GM18868 (cell line): ENCODE results near the gene RPS29.
"Not testable (repeated sequence)": the region's sequence is repeated elsewhere in the genome, so short reads cannot be mapped to it uniquely, and the experiment has no call there.

Source experiments
- ATAC-seq: cut with Tn5 transposase; IDR thresholded peaks from one replicate; pipeline ENCODE4 v1.9.1; 2021; ENCODE audit warnings: mild to moderate bottlenecking, moderate library complexity; ENCODE audit not compliant: unreplicated experiment

RPS29 gene

DNA sequence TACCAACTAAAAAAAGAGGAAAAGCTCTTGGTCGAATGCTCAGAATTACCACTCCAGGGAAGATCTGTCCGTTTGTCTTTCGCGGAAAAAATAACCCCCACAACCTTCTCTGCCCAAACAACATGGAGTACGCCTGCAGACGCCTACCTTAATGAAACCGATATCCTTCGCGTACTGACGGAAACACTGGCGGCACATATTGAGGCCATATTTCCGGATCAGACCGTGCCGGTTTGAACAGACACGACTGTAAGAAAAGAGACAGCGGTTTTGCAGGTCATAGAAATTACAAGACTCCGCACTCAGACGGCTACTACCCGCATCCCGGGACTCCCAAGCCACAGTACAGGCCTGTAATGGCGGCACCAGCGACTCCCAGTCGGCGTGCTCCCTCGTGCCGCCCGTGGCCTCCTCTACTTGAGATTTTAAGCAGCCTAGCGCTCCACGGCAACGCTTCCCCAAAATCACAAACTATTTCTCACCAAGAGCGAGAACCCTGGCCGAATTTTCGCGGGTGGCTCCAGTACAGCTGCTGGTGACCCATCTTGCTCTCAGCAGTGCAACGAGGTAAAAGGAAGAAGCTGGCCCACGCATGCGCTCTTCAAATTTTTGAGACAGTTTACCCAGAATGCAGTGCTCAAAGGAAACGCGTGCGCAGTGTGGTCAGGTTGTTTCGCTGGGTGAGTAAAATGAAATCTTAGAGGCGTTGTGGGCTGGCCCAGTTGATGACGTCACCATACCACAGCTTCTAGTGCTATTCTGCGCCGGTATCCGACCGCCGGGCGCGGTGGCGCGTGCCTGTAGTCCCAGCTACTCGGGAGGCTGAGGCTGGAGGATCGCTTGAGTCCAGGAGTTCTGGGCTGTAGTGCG is at the start of gene RPS29:
RPS29 (minus strand) TSS at position 578 of the 870 bp plus-strand sequence; CDS start at position 544, 34 bp downstream.
- peak; percentile 88 for ATAC-seq

DNA sequence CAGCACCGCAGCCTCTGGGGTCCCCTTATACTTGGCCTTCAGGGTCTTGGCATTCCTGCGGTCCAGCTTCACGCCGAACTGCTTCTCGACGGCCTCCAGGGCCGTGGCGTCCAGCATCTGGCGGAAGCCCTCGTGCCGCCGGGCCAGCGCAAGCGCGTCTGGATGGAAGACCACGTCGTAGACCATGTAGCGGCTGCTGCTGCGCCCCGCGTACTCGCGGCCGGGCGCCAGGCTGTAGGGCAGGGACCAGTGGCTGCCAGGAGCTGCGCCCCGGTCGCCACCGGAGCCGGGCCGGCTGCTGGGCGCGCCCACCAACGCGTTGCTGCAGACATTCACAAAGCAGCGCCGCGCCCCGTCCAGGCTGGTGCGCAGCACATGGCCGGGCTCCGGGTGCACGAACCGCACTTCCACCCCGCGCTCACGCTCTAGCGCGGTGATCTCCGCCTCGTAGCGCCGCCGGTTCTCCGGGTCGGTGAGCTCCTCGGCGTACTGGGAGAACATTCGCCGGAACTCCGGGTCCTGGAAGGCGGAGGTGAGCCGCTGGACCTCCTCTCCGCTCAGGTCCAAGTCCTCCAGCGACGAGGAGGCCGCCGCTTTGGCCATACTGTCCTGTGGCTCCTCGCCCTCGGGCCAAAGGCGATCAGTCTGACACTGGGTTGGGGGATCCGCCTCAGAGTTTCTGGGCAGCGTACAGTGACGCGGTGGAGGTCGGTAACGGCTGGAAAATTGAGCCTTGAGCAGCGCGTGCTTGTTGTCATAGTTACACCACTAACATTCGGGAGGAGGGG is 48.6 kb upstream of the RPS29 start, which contains the start of gene DNAAF2:
DNAAF2 (minus strand) TSS at position 698 of the 788 bp plus-strand sequence; CDS start at position 603, 95 bp downstream.
- peak; percentile 30 for ATAC-seq

DNA sequence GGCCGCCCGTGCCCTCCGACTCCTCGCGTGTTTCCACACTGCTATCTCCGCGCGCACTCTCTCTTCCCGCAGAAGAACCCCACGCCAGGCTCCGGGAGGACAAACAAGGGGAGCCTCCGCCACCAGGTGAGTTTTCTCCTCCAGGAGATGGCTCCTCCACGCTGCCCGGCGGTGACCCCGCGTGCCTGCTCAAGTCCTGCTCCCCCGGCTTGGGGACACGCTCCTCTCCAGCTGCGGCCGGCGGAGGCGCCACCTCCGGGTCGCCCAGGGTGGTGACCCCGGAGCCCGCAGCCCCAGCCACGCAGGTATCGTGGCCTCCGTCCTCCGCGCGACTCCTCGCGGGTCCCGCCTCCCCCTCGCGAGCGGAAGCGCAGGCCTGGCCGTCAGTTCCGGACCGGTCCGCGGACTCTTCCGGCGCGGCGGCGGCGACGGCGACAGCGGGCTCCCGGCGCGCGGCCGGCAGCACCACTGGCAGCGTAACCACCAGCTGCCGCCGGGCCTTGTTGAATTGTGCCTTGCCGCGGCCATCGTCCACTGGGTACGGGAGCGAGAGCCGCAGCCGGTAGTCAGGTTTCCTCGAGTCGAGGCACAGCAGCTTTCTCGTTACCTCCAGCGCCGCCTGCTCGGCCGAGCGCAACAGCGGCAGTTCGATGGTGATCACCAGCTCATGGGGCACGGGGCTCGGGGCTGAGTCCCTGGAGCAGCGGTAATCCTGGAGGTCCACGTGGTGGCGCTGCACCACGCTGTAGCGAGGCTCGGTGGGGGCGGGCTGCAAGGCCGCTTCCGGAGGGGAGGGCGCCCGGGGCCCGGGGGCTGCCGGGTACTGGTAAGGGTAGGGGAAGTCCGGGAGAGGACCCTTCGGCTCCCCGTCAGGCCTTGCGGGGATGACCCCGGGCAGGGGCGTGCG is 47.7 kb upstream of the RPS29 start:
- peak; percentile 82 for ATAC-seq

DNA sequence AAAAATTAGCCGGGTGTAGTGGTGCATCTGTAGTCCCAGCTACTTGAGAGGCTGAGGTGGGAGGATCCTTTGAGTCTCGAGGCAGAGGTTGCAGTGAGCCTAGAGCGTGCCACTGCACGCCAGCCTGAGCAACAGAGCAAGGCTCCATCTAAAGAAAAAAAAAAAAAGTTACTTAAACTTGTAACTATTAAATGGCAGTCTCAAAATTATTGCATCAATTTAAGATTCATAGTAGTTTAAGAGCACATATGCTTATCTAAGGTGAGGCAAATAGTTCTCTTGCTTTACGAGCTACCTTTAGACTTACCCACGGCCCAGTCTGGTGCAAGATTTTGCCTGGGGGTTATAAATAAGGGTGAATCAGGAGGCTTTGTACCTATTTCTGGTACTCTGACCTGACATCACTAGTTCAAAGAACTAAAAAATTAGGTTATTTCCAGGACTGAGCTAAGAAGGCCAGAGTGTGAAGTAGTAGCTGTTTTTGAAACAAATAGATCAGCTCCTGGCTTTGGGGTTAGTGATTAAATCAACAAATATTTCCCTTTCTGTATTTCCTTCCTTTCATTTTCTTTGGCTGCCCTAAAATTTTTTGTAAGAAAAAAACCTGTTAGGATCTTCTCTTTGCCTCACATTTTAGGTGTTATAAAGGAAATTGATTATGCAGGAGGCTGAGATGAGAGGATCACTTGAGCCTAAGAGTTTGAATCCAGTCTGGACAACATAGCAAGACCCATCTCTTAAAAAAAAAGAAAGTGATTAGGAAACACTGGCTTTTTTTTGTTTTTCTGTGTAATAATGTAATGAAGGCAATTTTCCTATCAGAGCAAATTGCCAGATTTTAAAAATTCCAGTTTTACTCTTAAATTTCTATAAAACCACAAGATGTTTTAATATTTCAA is 38.0 kb upstream of the RPS29 start:
- peak; percentile 16 for ATAC-seq

DNA sequence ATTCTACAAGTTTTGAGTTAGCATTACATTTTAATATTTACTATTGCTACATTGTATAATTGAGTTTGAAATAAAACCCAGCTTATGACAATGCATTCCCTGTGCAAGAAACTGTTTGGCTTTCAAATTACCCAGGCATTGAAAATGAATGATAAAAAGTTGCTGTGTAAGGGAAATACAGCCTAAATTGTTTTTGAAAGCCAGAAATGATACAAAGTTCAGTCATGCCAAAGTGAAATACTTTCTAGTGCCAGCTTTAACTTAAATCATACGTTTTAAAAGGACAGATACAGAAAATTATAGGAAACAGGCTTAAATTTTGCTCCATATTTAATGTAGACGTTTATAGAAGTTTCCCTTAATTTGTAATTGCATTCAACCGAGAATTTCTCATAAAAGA is 37.2 kb upstream of the RPS29 start:
- no peak for ATAC-seq

DNA sequence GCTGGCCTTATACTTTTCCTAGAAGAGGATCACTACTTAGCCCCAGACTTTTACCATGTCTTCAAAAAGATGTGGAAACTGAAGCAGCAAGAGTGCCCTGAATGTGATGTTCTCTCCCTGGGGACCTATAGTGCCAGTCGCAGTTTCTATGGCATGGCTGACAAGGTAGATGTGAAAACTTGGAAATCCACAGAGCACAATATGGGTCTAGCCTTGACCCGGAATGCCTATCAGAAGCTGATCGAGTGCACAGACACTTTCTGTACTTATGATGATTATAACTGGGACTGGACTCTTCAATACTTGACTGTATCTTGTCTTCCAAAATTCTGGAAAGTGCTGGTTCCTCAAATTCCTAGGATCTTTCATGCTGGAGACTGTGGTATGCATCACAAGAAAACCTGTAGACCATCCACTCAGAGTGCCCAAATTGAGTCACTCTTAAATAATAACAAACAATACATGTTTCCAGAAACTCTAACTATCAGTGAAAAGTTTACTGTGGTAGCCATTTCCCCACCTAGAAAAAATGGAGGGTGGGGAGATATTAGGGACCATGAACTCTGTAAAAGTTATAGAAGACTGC is 35.9 kb upstream of the RPS29 start:
- no peak for ATAC-seq

DNA sequence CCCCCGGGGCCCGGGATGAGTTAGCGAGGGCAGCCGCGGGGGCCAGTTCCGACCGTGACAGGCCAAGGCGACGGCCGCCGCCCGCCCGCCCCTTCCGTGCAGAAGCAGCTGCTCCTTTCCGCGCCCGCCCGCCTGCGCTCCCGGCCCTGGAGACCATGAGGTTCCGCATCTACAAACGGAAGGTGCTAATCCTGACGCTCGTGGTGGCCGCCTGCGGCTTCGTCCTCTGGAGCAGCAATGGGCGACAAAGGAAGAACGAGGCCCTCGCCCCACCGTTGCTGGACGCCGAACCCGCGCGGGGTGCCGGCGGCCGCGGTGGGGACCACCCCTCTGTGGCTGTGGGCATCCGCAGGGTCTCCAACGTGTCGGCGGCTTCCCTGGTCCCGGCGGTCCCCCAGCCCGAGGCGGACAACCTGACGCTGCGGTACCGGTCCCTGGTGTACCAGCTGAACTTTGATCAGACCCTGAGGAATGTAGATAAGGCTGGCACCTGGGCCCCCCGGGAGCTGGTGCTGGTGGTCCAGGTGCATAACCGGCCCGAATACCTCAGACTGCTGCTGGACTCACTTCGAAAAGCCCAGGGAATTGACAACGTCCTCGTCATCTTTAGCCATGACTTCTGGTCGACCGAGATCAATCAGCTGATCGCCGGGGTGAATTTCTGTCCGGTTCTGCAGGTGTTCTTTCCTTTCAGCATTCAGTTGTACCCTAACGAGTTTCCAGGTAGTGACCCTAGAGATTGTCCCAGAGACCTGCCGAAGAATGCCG is 35.1 kb upstream of the RPS29 start:
- ATAC-seq: peak; percentile 29

DNA sequence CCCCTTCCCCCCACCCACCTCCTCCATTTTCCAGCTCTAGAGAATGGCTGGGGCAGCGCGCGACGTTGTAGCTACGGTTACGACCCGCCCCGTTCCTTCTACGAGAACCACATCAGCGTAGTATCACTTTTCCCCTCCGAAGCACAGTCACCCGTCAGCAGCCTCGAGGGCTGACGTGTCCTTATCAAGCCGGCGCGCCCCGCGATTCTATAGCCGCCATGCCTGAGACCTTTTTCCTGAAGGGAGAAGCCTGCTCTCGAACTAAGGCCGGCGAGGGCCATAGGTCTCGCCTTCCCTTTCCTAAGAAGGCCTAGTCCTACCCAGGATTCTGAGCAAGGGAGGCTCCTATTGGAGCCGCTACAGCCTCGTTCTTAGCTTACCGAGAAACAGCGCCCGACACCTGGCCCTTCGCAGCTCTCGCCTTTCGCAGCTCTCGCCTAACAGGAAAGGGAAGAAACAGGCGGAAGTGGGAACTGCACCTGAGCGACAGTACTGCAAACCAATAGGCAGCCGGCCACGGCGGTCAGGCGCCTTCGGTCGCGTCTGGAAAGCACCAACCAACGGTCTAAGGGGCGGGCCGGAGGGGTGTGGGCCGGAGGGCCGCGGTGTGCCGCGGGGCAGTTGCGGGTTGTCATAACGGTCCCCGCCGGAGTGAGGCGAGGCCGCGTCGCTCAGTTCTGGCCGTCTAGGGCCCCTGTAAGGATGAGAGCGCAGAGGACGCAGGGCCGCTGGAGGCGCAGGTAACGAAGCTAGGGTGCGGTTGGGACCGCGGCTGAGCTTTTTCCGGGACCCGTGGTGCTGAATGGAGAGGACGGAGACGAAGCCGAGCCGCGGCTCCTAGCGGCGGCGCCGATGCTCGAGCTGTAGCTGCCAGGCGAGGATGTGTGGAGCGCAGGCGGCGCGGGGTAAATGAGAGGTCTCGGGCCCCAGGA is 34.3 kb upstream of the RPS29 start, which contains the start of the genes MGAT2 and RPL36AL:
MGAT2 (plus strand) TSS at position 618 of the 932 bp plus-strand sequence. CDS start 470 bp downstream, outside the sequence.
RPL36AL (minus strand) TSS at position 445 of the 932 bp plus-strand sequence. CDS start 1,522 bp downstream, outside the sequence.
- ATAC-seq: peak; percentile 94

DNA sequence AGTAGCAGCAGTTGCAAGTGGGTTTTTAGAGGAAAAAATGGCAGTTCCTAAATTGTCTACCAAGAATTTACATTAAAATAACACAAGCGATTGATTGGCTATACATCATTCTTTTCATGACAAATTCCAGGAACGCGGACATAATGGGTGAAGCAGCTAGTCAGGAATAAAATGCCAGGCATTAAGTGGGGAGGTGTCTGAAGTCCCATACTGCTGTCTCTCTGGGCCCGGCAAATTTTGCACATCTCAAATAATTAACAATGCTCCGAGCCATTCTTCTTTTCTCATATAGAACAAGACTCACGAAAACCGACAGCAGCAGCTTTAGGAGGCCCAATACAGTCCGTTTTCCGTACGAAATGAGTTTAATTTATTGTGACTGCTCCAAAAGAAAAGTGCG is 33.5 kb upstream of the RPS29 start:
- no peak for ATAC-seq

DNA sequence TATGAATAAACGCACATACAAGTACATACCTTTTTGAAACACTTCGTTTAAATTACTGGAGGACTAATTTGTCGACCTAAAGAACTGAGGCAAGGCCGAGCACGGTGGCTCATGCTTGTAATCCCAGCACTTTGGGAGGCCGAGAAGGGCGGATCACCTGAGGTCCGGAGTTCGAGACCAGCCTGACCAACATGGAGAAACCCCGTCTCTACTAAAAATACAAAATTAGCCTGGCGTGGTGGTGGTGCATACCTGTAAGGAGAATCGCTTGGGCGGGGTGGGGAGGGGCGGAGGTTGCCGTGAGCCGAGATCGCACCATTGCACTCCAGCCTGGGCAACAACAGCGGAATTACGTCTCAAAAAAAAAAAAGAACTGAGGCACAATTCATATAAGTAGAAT is 33.1 kb upstream of the RPS29 start:
- not testable (repeated sequence) for ATAC-seq

DNA sequence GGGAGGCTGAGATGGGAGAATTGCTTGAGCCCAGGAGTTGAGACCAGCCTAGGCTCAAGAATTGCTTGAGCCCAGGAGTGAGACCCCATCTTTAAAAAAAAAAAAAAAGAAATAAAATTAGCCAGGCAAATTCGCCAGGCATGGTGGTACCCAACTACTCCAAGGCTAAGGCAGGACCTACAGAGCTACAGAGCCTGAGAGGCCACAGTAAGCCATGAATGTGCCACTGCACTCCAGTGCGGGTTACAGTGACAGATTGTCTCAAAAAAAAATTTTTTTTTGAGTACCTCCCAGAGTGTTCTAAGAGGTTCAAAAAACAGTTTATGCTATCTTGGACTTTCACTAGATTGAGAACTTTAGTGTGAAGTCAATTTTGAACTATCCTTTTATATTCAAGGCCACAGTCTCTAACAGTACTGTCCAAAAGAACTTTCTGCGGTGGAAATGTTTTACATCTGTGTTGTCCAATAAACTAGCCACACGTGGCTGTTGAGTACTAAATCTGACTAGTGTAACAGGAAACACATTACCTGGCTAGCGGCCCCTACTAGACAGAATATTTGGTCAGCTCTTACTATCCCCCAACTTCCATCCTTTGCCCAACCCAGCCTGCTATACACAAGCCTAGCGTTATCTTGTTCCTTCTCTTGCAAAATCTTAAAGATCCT is 31.8 kb upstream of the RPS29 start:
- no peak for ATAC-seq

DNA sequence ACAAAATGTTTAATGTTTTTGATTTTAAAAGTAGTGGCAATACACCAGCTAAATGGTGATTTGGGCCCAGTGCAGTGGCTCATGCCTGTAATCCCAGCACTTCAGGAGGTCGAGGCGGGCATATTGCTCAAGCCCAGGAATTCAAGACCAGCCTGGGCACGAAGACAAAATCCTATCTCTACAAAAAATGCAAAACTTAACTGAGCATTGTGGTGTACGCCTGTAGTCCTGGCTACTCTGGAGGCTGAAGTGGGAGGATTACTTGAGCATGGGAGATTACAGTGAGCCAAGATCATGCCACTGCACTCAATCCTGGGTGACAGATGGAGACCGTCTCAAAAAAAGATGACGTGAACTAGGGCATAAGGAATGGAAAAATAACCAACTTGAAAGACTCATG is 29.6 kb upstream of the RPS29 start:
- no peak for ATAC-seq

DNA sequence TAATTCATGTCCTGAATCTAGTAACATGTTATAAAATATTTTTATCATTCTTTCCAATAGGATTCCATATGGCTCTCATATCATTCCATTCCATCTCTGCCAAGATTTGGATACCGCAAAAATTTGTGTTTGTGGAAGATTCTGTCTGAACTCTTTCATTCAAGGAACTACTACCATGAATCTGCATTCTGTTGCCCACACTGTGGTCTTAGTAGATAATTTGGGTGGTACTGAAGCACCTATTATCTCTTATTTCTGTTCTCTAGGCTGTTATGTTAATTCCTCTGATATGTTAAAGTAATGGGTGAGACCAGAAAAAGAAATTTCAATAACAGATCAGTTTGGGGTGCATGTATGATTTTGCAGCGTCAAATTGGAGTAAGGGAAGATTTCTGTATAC is 28.0 kb upstream of the RPS29 start:
- ATAC-seq: no peak

DNA sequence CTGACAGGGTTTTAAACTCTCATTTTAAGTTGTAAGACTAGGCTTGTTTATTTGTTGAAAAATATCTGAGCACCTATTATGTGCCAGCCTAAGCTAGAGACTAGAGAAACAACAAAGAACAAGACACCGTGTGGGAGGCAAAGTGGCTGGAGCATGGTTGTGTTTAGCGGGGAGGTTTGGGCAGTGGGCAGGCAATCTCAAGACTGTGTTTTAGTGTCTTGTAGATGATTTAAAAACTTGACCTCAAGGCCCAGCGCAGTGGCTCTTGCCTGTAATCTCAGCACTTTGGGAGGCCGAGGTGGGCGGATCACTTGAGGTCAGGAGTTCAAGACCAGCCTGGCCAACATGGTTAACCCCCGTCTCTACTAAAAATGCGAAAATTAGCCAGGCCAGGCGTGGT is 26.5 kb upstream of the RPS29 start:
- ATAC-seq: no peak

DNA sequence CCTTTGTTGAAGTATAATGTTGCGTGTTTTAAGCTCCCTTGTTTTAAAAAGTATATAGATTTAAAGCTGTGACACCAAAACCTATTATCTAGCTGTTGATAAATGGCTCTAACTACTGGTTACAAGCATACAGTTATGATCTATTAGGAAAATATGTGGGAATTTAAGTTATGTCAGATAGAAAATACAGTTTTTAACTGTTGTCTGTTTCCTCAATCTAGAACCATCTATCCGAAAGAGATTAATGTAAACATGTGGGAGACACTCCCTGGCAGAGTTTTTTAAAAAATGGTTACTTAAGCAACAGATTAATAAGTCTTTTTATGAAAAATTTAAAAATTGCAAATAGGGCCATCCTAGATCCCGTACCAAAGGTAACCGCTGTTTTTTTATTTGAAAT is 26.1 kb upstream of the RPS29 start:
- no peak for ATAC-seq

DNA sequence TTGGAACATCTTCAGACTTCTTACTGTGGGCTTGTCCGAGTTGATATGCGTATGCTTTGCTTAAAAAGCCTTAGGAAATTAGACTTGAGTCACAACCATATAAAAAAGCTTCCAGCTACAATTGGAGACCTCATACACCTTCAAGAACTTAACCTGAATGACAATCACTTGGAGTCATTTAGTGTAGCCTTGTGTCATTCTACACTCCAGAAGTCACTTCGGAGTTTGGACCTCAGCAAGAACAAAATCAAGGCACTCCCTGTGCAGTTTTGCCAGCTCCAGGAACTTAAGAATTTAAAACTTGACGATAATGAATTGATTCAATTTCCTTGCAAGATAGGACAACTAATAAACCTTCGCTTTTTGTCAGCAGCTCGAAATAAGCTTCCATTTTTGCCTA is 21.4 kb upstream of the RPS29 start:
- ATAC-seq: no peak
